Neural progenitor cell (in vitro differentiated cells): ENCODE measurements around the gene ZP1.

Experiments used
- EZH2 ChIP-seq: fragments of 200-600 bp; sonication (generic); IDR thresholded peaks from 2 replicates; pipeline ENCODE4 v1.6.1; 2017; ENCODE audit warnings: antibody characterized with exemption, mild to moderate bottlenecking, moderate library complexity
- EZH2phosphoT487 ChIP-seq: fragments of 200-600 bp; sonication (generic); IDR thresholded peaks from 2 replicates; pipeline ENCODE4 v1.6.1; 2017; ENCODE audit warnings: antibody characterized with exemption
- TF ChIP-seq, protein P1 (sequence below): fragments of 200-600 bp; sonication (generic); IDR thresholded peaks from 2 replicates; pipeline ENCODE4 v1.5.1; 2017; ENCODE audit warnings: antibody characterized with exemption, mild to moderate bottlenecking

DNA sequence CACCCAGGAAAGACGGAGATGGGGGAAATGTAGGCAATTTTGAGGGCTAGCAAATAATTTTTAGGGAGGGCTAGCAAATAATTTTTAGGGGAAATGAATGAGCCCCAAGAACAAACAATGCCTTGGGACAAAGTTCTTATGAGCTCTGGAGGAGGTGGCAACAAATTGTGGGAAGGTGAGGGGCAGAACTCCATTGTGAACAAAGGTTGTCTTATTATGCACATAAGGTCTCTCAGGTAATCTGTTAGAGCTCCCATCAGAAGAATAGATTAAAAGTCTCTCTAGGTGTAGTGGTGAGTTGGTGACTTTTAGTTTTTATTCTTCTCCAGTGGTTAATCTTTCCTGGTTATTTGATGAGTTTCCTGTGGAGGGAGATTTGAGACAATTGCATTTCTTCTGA lies 41.5 kb downstream of the ZP1 start:
- no peak for TF ChIP-seq EZH2
- TF ChIP-seq, protein P1, sequence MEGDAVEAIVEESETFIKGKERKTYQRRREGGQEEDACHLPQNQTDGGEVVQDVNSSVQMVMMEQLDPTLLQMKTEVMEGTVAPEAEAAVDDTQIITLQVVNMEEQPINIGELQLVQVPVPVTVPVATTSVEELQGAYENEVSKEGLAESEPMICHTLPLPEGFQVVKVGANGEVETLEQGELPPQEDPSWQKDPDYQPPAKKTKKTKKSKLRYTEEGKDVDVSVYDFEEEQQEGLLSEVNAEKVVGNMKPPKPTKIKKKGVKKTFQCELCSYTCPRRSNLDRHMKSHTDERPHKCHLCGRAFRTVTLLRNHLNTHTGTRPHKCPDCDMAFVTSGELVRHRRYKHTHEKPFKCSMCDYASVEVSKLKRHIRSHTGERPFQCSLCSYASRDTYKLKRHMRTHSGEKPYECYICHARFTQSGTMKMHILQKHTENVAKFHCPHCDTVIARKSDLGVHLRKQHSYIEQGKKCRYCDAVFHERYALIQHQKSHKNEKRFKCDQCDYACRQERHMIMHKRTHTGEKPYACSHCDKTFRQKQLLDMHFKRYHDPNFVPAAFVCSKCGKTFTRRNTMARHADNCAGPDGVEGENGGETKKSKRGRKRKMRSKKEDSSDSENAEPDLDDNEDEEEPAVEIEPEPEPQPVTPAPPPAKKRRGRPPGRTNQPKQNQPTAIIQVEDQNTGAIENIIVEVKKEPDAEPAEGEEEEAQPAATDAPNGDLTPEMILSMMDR = no peak
- TF ChIP-seq EZH2phosphoT487 = no peak
